Smooth muscle cell (in vitro differentiated cells): ENCODE measurements around the gene MYMK. TPM values are rescaled to one million over a fixed set of nuclear protein-coding genes. Genes with fewer than 3 reads are reported as not detected.

ENCODE experiments used
- DNase-seq: peaks from one replicate; lab custom pipeline; 2025; ENCODE audit not compliant: unreplicated experiment; lab: John Stamatoyannopoulos, UW
- H2AFZ ChIP-seq: fragments of 200-600 bp; sonication (generic); 2 replicates; pipeline ENCODE4 v1.6.0; 2016; ENCODE audit warnings: antibody characterized with exemption, low read depth, mild to moderate bottlenecking
- H3F3A ChIP-seq: fragments of 200-600 bp; sonication (generic); 2 replicates; pipeline ENCODE4 v1.6.0; 2017; ENCODE audit warnings: antibody characterized with exemption, low read depth
- H3K27ac ChIP-seq: fragments of 200-600 bp; sonication (generic); 2 replicates; pipeline ENCODE4 v1.5.1; 2016; ENCODE audit warnings: low read depth, mild to moderate bottlenecking
- H3K27me3 ChIP-seq: fragments of 200-600 bp; sonication (generic); 2 replicates; pipeline ENCODE4 v1.6.1; 2016; ENCODE audit warnings: low read depth, mild to moderate bottlenecking
- H3K36me3 ChIP-seq: fragments of 200-600 bp; sonication (generic); 2 replicates; pipeline ENCODE4 v1.5.1; 2016; ENCODE audit warnings: low read depth
- H3K4me1 ChIP-seq: fragments of 200-600 bp; sonication (generic); 2 replicates; pipeline ENCODE4 v1.5.1; 2016; ENCODE audit warnings: low read depth
- H3K4me2 ChIP-seq: fragments of 200-600 bp; sonication (generic); 2 replicates; pipeline ENCODE4 v1.6.0; 2016; ENCODE audit warnings: mild to moderate bottlenecking
- H3K4me3 ChIP-seq: fragments of 200-600 bp; sonication (generic); 2 replicates; pipeline ENCODE4 v1.5.1; 2016; ENCODE audit warnings: mild to moderate bottlenecking
- H3K79me2 ChIP-seq: fragments of 200-600 bp; sonication (generic); 2 replicates; pipeline ENCODE4 v1.6.0; 2016; ENCODE audit warnings: low read depth, mild to moderate bottlenecking
- H3K9ac ChIP-seq: fragments of 200-600 bp; sonication (generic); 2 replicates; pipeline ENCODE4 v1.6.0; 2016; ENCODE audit warnings: low read depth
- H3K9me3 ChIP-seq: fragments of 200-600 bp; sonication (generic); replicated peaks from 2 replicates; pipeline ENCODE4 v1.5.1; 2016; ENCODE audit warnings: low read depth
- H4K20me1 ChIP-seq: fragments of 200-600 bp; sonication (generic); 2 replicates; pipeline ENCODE4 v1.6.0; 2016; ENCODE audit warnings: low read depth
- CTCF ChIP-seq: fragments of 200-600 bp; sonication (generic); IDR thresholded peaks from 2 replicates; pipeline ENCODE4 v1.5.1; 2017; ENCODE audit warnings: borderline replicate concordance, mild to moderate bottlenecking, antibody characterized with exemption; ENCODE audit not compliant: insufficient read depth, poor library complexity, severe bottlenecking
- WGBS: methylation state at CpG from one replicate; pipeline ENCODE4 v1.1.7; 2016; ENCODE audit warnings: low lambda C conversion rate; 5-methylcytosine and 5-hydroxymethylcytosine counted together
- polyA plus RNA-seq: library from polyadenylated mRNA; unstranded; fragments of >200 nt; fragmentation: Nextera tagmentation; extraction: Ambion mirVana; gene quantifications from 2 replicates; pipeline ENCODE4 v1.2.1, GENCODE V29; 2016
- total RNA-seq: library from RNA; depleted of rRNA; stranded (reverse); fragments of >200 nt; gene quantifications from 2 replicates; pipeline ENCODE4 v1.2.3, GENCODE V29; 2014

The MYMK gene
- total and polyA plus RNA-seq, 2 experiments from 2014 or later: not detected

- Histone ChIP-seq H3K9me3 (no peaks in the 10 kb centered on the region), H3F3A (no peaks in the 10 kb centered on the region), H3K27me3 (no peaks in the 10 kb centered on the region), H3K79me2 (peaks cover 4% of the 10 kb centered on the region), H3K4me3 (no peak overlapping the region), H2AFZ (no peak overlapping the region), H4K20me1 (no peaks in the 10 kb centered on the region), H3K4me1 (peaks cover 25% of the 10 kb centered on the region), H3K4me2 (no peak overlapping the region), H3K36me3 (no peaks in the 10 kb centered on the region), H3K9ac (no peak overlapping the region), H3K27ac (no peak overlapping the region)
- WGBS: 83% methylated on average over 9 of the region's 9 CpGs
- DNase-seq: no peak
- TF ChIP-seq CTCF: no peak
Observed at GRCh38 chr9:133531293-133531692, 6.5 kb upstream of the MYMK start.

DNA sequence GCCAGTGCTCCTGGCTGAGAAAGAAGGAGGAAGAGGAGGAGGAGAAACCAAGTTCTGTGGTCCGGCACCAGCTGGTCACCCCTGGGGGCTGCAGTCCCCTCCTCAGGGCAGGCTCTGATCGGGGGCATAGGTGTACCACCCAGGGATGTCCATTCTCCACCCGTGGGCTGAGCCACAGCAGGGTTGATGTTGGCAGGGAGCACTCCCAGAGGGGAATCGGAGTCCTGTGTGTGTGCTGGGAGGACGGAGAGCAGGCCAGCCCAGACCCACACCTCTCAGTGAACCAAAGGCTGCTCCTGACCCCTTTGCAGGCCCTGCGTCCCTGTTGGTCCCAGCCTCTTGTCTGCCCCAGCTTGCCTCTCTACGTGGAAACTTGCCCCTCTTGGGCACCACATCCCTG is 5.1 kb upstream of the MYMK start:
- H3K27me3 ChIP-seq: no peaks in the 10 kb centered on the region
- no peaks in the 10 kb centered on the region for H3K36me3 ChIP-seq
- H3K9me3 ChIP-seq: no peaks in the 10 kb centered on the region
- H3K79me2 ChIP-seq: peaks cover 2% of the 10 kb centered on the region
- H4K20me1 ChIP-seq: no peaks in the 10 kb centered on the region
- no peak overlapping the region for H3K4me2 ChIP-seq
- no peak overlapping the region for H3K27ac ChIP-seq
- peaks cover 23% of the 10 kb centered on the region for H3K4me1 ChIP-seq
- H3K4me3 ChIP-seq: no peak overlapping the region
- no peak overlapping the region for H2AFZ ChIP-seq
- 96% methylated on average over 7 of the region's 7 CpGs for WGBS
- DNase-seq: no peak
- no peaks in the 10 kb centered on the region for H3F3A ChIP-seq
- no peak for TF ChIP-seq CTCF
- H3K9ac ChIP-seq: no peak overlapping the region

DNA sequence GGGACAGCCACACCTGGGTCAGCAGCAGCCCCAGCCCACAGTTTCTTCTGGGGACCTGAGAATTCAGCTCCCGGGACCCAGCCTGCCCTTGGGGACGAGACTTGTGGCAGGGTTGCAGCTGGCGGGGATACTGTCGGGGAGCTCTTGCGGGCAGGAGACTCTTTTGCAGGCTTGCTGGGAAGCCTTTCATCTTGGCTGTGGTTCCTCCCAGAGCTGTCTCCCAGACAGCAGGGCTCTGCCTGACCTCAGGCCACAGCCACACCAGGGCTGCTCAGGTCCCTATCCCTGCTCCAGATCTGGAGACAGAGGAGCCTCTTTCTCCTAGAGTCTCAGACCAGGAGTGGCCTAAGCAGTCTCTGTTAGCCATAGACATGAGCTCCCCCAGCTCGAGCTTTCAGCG is 4.7 kb upstream of the MYMK start:
- 69% methylated on average over 7 of the region's 7 CpGs for WGBS
- H3K27me3 ChIP-seq: no peaks in the 10 kb centered on the region

More for the DNA sequence above, 4.7 kb upstream of the MYMK start:
- H3K9me3 ChIP-seq: no peaks in the 10 kb centered on the region
- H3F3A ChIP-seq: no peaks in the 10 kb centered on the region
- no peaks in the 10 kb centered on the region for H3K79me2 ChIP-seq
- no peaks in the 10 kb centered on the region for H4K20me1 ChIP-seq
- no peak overlapping the region for H3K27ac ChIP-seq
- no peak overlapping the region for H3K4me3 ChIP-seq
- H3K9ac ChIP-seq: no peak overlapping the region
- TF ChIP-seq CTCF: no peak
- no peak for DNase-seq
- no peaks in the 10 kb centered on the region for H3K36me3 ChIP-seq
- H3K4me2 ChIP-seq: no peak overlapping the region
- H2AFZ ChIP-seq: no peak overlapping the region
- H3K4me1 ChIP-seq: peaks cover 19% of the 10 kb centered on the region
